ENCODE results near the gene CCR3.

CCR3 gene

DNA sequence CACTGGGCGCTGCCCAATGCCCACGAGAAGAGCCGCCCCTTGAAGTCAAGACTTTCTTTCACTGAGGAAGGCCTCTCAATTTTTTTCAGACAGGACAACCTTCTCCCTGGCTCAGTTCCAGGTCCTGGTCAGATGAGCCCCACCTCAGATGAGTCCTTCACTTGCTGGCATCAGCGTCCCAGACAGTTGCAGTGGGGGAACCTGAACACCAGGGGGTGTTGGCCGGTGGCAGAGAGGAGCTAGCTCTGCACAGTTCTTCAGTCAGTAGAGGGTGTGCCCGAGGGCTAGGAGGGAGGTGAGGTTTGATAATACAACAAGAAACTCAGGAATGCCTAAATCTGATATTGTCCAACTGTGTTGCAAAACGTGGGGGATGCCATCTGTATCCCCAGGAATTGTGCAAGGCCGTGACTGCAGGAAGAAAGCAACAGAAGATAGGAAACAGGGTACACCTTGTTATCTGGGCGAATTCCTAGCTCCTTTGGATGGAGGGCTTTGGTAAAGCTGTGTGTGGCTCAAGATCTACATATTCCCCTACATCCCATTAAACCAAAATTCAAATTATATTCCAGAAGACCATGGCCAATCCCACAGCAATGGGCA lies 34.3 kb downstream of the CCR3 start:
- peak; percentile 18 for DNase-seq

DNA sequence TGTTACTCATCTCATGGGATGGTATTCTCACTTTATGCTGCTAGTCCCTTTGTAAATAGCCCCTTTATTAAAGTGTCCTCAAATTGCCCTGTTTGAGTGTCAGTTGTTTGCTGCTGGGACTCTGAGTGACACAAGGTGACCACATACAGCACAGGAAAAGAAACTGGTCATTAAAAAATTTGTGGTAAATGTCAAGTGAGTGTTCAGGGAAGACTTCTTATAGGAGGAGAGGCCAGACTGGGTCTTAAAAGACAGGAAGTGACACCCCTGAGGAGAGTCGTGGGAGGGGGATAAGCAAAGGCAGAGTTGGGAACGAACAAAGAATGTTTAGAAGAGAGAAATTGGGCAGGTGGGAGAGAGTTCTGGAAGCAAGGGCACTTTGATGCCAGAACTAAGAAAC lies 35.2 kb downstream of the CCR3 start:
- no peak for DNase-seq

DNA sequence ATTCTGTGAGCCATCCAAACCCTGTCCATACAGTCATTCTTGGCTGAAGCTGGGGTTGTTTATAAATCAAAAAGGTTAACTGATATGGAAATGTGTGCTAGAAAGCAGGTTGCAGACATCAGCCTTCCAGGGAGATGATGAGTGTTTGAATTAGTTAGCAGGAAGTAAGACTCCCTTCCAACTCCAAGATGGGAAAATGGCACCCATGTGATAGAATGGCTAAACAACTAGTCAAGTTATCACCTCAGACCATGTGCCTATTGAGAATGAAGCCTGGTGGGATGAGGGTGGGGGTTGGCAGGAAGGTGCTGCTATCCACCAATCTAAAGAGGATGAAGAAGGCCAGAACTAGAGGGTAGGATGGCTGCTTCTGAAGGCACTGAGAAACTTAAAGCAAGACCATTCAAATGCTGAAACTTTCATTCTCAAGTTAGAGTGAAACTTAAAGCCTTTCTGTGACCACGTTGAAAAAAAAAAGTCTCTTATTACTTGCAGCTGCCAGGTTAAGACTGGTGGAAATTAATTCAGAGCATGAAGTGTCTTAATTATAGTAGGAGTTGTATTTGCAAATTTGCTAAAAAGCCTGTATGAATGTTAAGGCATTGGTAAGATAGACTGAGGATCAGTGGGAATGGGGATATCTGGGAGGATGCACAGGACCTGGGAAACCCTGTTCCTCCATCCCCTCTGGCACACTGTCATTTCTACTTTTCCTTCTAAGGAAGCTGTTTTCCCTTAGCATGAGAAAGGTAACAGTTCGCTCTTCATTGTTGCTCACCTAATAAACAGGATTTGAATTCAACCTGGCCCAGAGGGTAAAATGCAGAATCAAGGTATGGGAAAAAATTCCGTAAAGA lies 36.8 kb downstream of the CCR3 start:
- DNase-seq, result no peak

DNA sequence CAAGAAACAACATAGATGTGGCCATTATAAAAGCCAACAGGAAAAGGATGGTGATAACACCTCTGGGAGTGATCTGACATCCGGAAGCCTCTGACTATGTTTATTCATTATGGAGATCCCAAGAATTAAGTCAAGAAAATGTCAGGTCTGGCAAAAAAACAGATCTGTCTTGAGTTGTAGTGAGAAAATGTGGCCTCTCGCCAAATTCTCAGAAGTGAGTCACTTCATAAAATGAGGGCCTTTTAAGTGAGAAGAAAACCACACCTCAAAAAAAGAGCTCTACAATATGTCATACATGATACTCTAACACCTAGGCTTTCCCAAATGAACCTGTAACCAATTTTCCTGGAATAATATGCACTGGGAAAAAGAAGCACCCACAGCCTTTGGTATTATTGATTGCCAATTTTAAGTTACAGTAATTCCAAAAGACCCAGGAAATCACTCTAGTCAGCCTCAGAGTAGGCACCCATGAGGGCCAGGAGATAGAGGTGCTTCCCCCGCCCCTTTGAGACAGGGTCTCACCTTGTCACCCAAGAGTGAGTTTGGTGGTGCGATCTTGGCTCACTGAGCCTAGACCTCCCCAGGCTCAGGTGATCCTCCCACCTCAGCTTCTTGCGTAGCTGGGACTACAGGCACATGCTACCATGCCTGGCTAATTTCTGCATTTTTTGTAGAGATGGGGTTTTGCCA lies 38.0 kb downstream of the CCR3 start:
- no peak for DNase-seq

DNA sequence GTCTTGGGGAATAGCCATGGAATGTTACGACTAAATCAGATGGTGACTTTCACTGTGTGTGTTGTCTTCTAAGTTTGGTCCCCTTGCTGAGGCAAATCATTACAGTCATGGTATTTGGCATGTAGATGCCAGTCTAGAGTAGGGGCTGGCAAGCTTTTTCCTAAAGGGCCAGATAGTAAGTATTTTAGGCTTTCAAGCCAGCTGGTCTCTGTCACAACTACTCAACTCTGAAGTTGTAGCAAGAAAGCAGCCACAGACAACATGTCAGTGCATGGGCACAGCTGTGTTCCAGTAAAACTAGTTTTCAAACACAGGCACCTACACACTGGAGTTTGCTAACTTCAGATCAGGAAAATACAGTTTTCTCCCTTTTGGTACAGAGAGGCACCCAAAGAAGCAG lies 39.3 kb downstream of the CCR3 start:
- no peak for DNase-seq

DNA sequence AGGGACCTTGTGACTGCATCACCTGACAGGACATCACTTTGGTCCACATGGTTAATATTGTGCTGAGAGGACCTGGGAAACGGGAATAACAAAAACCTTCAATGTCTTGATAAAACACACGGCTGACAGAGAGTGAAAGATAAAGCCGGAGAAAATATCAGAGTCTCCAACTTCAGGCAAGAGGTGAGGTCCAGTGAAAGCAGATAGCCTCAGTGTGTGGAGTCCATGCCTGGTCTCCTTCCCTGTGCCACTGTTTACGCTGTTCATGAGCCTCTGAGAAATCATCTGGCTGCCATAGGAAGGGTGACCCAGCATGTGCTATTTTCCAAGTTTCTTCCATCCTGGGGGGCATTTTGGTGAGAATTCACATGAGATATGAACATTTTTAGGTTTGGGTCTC lies 39.8 kb downstream of the CCR3 start:
- DNase-seq, result no peak

DNA sequence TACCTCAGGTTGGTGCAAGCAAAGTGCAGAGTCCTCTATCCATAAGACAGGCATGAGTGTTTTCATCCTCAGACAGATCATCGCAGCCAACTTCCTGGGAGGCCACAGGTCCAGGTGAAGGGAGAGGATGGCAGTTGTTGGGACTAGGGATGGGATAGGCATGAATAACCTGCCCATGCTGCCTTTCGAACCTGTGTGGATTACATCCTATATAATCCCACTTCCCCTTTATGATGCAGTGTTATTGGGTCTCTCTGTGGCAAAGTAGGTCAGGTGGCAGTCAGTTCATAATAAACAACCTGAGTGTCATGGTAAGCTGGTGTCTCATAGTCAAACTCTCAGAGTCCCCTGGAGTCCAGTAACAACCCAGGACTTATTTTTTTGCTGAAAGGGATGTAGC lies 40.4 kb downstream of the CCR3 start:
- no peak for DNase-seq

DNA sequence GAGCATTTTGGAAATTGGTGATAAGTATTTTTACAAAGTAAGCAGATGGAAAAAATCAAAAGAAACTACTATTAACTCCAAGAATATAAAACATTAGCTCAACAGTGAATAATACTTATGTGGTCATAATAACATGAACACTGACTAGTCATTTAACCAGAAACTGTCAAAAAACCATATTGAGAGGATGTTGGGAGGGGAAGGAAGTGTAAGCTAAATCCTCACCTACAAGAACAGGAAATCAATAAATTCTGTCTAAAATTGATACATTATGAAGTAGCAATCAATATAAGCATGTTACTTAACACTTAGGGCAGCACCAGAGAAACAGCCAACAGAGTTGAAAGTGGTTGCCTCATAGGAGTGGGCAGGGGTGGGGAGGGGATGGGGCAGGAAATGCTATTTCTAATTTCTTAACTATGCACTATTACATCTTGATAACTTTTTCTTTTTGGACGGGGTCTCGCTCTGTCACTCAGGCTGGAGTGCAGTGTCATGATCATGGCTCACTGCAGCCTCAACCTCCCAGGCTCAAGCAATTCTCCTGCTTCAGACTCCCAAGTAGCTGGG lies 41.7 kb downstream of the CCR3 start:
- no peak for DNase-seq

DNA sequence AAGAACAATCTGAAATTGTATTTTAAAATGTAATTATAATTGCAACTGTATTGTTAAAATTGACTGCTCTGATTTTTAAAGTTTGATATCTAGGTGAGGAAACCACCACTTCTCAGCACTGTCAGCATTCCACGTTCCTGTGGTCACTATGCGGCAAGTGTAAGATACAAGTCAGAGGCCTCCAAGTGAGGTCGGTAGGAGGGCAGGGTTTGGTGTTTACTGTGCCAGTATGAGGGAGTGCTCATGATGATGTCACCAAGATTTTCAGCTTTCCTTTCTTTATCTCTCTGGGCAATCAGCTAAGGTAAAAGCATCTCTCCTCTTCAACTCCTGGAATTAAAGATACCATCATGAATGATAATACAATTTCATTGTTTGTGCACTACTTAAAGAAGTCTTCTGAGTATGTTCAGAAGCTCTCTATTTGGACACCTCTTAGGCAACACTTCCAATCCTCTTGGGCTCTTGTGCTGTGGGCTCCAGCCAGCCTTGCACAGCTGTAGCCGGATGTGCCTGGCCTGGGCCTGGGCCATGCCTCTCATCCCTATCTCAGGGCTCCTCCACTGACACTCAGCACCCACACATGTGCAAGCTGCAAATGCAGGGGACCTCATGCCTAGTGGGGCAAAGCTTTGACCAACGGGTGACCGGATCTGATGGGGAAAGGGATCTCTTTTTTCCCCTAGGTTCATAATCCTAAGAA lies 42.9 kb downstream of the CCR3 start:
- DNase-seq, result no peak

DNA sequence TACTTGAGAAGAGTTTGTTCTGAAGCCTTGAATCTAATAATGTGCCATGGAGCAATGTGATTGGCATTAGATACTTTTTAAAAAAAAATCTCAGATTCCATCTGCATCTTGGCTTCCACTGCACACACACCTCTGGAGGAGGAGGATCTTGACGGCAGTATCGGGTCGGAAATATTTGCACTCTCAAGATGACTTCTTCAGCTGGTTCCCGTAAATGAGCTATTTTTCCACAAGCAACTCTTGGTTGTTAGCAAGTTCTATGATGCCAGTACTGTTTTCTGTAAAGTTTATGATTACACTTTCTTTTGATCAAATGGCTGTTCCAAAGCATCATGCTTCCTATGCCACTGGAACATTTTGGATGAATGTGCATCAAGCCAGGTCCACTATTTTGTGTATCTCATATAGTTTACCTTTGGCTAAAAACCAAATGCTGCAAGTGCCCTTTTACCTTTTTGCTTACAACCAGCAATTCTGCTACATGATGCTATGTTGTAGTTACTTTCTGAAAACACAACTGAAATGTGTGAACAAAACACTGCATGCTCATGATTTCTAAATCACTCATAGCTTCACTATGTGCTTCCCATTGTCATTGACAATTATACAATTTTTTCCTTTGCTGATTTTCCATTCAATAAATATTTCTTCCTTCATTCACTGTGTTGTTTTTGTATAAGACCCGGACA lies 43.8 kb downstream of the CCR3 start:
- DNase-seq, result no peak

DNA sequence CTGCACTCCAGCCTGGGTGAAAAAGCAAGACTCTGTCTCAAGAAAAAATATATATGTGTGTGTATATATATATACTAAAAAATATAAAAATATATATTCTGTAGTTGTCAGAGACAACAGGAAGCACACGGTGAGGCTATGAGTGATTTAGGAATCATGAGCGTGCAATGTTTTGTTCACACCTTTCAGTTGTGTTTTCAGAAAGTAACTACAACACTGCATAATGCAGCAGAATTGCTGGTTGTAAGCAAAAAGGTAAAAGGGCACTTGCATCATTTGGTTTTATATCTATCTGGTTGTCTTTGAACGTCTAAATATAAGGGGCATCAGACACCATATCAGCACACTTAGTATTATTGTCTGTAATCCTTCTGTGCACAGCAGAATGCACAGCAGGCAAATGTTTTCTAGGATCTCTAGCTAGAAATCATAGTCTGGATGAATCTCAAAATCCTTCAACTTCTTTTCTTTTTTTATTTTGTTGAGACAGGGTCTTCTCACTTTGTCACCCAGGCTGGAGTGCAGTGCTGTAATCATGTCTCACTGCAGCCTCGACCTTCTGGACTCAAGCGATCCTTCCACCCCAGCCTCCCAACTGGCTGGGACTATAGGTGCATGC lies 44.8 kb downstream of the CCR3 start:
- no peak for DNase-seq

DNA sequence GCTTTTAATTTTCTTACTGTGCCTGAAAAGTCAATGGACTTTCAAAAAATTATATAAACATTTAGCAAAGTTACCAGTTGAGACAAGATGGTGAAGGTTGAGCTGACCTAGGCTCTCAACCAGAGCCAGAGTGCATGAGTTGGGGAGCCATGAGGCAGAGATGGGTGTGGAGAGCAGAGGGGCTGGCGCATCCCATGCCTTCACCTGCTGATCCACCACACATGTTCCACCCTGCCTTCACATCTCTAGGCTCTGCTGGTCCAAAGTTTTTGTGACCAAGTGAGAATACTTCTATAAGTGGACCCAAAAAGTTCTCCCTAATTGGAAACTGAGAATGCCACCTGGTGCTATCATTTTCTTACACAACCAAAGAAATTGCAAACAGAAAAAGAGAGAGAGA lies 47.3 kb downstream of the CCR3 start:
- DNase-seq, result no peak

DNA sequence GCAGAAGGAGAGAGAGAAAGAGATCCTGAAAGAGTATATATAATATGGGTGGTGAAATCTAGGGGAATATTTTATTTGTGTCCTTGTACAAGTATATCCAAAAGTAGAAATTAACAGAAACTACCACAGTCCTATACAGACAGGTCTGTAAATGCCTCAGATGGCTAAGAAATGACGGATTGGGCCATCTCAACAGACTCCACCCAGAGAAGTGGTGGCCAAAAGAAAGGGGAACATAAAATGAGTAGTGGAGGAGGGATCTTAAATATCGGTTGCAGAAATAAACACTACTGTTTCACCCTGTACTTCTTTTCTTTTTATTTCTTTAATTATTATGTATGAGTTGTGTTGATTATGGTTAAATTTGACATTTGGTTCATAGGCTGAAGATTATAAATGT lies 47.7 kb downstream of the CCR3 start:
- no peak for DNase-seq

DNA sequence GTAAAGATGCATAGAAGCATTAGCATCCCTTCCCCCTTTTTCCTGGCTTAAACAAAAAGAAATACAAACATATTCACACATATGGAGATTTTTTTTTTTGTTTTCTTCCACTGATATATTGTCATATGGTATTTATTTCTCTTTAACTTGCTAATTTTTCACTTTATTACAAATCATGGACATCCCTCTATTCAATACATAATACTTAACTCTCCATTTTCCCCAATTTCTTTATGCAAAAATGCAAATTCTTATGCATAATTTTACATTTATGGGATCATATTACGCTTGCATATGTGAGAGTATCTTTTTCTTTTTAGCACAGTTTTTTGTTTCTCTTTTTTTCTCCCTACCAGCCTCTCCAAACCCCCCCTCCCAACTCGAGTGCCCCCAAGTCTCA lies 48.8 kb downstream of the CCR3 start:
- no peak for DNase-seq

DNA sequence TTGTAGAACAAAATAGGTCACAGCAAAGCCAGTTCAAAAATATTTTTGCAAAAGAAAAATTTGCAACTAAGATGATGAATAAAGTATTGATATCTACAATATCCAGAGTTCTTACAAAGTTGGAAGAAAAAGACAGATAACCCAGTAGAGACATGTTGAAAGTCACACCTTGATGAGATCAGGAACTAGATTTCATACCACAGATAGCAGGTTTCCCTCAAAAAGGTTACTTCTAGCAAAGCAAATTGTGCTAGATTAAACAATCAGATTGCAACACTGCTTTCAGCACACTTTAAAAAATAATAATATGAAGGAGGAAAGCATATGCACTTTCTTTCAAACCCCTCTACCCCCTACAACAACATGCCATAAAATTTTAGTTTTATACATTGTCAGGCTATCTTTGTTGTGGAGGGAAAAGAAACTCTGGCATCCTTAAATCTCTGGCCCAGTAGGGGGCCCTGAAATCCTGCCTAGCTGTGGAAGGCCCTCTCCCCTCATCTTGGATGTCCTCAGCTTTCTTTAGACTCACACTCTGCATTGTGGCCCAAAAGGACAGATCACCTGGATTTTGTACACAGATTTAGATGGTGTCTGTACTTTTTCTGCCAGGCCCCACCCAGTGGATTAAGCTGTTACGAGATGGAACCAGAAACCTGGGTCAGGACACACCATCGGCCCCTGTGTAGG lies 50.9 kb downstream of the CCR3 start:
- no peak for DNase-seq

DNA sequence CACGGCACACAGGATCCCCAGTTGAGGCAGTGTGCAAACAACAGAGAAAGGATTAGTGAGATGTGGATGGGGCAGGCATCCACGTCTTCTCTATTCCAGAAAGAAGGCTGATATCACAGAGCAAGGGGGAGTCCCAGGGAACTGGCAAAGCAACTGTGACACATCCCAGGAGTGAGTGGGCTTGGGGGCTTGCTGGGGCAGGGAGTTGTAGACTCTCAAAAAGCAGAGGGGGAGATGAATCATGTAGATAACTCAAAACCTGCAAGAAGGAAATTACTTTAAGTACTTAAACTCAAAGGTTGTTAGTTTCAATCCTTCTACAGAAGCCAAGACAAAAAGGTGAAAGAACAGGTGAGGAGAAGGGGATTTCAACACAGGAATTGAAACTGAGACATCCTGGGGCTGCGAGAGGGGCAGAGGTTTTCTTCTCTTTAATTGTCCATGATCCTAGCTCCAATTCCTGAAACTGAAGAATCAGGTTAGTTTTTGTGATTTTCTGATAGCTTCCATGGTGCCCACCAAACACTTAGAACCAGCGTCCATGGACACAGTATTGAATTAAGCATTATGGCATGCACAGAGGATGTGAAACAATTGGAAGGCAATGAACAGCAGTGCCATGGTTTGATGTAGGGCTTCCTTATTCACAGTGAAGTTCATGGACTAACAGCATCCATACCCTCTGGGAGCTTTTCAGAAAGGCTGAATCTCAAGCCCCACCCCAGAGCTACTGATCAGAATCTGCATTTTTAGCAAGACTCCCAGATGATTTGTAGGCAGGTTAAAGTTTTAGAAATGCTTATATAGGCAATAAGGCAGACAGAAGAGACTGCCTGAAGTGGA lies 52.0 kb downstream of the CCR3 start:
- DNase-seq, result no peak

DNA sequence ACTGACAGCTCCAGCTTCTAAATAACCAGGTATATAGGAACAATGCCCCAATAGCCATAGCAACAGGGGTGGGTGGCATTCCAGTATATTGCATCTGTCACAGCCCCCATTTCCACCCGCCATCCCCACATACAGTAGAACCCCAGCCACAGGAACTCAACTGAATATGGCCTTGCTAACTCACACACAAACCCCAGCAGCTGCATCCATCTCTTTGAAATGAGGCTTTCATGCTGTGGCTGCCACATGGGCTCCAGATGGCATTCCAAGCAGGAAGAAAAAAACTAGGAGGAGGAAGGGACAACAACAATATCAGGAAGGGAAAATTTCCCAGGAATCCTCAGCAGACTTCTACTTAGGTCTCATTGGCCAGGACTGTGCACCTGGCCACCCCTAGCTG lies 54.6 kb downstream of the CCR3 start:
- DNase-seq, result no peak

DNA sequence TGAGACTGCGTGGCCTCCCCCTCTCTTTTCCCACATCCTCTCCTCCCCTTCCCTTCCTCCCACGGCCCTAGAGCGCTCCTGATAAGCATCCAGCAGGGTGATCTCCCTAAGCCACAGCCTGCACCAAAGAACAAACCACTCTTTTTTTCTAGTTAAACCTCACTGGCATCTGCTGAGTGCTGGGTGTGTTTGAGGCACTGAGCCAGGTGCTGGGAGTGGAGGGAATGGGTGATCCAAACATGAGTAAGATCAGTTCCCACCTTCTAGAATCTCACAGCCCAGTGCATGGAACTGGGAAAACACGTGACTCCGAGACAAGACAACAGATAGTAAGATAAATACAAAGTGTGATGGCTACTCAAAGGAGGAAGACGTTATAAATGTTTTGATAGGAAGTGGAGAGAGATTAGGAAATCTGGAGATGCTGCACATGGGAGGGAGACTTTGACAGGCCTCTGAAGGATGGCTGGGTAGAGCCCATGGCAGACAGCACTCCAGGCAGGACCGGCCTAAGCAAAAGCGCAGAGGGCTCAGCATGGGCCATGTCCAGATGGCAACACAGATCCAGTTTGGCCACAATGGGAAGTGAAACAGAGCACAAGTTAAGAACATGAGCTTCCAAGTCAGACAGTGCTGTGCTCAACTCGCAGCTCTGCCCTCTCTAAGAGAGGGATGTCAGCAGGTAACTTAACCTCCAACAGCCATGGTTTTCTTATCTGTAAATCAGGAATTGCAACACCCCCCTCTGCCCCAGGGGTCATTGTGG lies 55.6 kb downstream of the CCR3 start:
- DNase-seq, result no peak

DNA sequence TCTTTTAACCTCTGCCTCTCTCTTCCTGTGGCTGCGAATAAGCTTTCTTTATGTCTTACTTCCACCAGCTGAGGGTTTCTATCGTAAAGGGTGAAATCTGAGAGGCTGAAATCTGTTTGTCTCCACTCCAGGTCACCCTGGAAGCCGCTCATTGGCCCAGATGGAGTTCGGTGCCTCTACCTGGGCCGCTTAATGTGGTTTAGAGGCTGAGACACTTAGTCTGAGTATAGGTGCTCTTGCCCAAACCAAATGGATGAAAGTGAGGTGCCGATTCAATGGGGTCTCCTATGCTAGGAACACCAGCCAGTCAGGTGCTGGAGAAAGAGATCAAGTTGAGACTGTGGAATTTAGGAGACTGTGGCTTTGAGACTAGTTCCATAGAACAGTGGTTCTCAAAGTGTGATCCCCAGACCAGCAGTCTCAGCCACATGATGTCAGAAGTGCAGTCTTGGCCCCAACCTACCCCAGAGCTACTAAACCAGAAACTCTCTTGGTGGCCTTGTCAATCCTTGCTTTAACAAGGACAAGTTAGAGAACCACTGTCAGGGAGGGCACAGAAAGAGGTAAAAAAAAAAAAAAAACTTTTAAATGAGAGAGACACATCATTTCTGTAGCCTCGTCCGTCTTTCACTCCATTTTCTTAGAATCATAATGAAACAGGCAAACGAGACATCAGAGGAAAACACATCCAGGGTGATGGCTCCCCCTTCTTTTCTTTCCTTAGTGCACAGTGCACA lies 56.8 kb downstream of the CCR3 start:
- no peak for DNase-seq
